HepG2 (cell line): Measurements from ENCODE around the gene COL9A3. TPM values are rescaled to one million over a fixed set of nuclear protein-coding genes. Genes with fewer than 3 reads are reported as not detected.

ENCODE experiments used
- ELF4 ChIP-seq: sonication (generic); formaldehyde crosslinking; IDR thresholded peaks from 2 replicates; pipeline ENCODE4 v1.5.0; 2020; ENCODE audit warnings: missing genetic modification reagents, mild to moderate bottlenecking, moderate library complexity, borderline replicate concordance
- FOSL1 ChIP-seq: sonication (generic); formaldehyde crosslinking; IDR thresholded peaks from 2 replicates; pipeline ENCODE4 v1.9.0; 2021; ENCODE audit warnings: missing genetic modification reagents, borderline replicate concordance
- IKZF4 ChIP-seq: sonication (generic); formaldehyde crosslinking; IDR thresholded peaks from 2 replicates; pipeline ENCODE4 v1.5.1; 2020; ENCODE audit warnings: borderline replicate concordance, mild to moderate bottlenecking, low read depth, missing genetic modification reagents; ENCODE audit errors: not compliant biosample characterization
- KDM4B ChIP-seq: sonication (generic); formaldehyde crosslinking; IDR thresholded peaks from 2 replicates; pipeline ENCODE4 v1.4.0; 2020; ENCODE audit warnings: missing genetic modification reagents
- RFXANK ChIP-seq: IDR thresholded peaks from 2 replicates; pipeline ENCODE4 v1.6.1; 2016
- SP2 ChIP-seq: sonication (generic); formaldehyde crosslinking; IDR thresholded peaks from 2 replicates; pipeline ENCODE4 v1.5.1; 2020; ENCODE audit warnings: mild to moderate bottlenecking, missing genetic modification reagents
- SRSF1 ChIP-seq: fragments of 200-400 bp; formaldehyde crosslinking; optimal IDR thresholded peaks from 2 replicates; pipeline ENCODE3; 2017; ENCODE audit warnings: mild to moderate bottlenecking, low read depth, low read length, moderate library complexity
- ZBTB7A ChIP-seq: sonication (generic); formaldehyde crosslinking; IDR thresholded peaks from 2 replicates; pipeline ENCODE4 v1.8.0; 2022; ENCODE audit warnings: mild to moderate bottlenecking, missing genetic modification reagents
- ZNF205 ChIP-seq: IDR thresholded peaks from 2 replicates; pipeline ENCODE4 v1.6.1; 2018; ENCODE audit warnings: missing biosample characterization, missing genetic modification reagents
- ZNF382 ChIP-seq: sonication (generic); formaldehyde crosslinking; IDR thresholded peaks from 2 replicates; pipeline ENCODE4 v1.5.0; 2020; ENCODE audit warnings: missing genetic modification reagents, mild to moderate bottlenecking, borderline replicate concordance
- ZNF530 ChIP-seq: sonication (generic); formaldehyde crosslinking; IDR thresholded peaks from 2 replicates; pipeline ENCODE4 v1.5.0; 2020; ENCODE audit warnings: low read depth, mild to moderate bottlenecking, missing genetic modification reagents
- ZNF552 ChIP-seq: sonication (generic); formaldehyde crosslinking; IDR thresholded peaks from 2 replicates; pipeline ENCODE4 v1.9.0; 2022; ENCODE audit warnings: missing genetic modification reagents, mild to moderate bottlenecking, borderline replicate concordance
- ZNF598 ChIP-seq: sonication (generic); formaldehyde crosslinking; IDR thresholded peaks from 2 replicates; pipeline ENCODE4 v1.5.1; 2020; ENCODE audit warnings: mild to moderate bottlenecking, missing genetic modification reagents, borderline replicate concordance
- polyA plus RNA-seq, 8 experiments: library from polyadenylated mRNA; depleted of rRNA in 3 of 8; stranded (reverse) in 7 of 8; unstranded in 1 of 8; fragments of >200 nt; fragmentation: Illumina TruSeq in 4 of 8; extraction: Trizol in 4 of 8; gene quantifications; 2 replicates each; pipeline versions ENCODE4 v1.2.1 to v1.2.3, GENCODE V29; 2011 to 2016; ENCODE audit warnings: low read depth in 4 of 8, missing spikeins in 1 of 8, mixed read lengths in 1 of 8; ENCODE audit not compliant: insufficient read depth in 1 of 8
- total RNA-seq, 5 experiments: library from RNA; depleted of rRNA; stranded (reverse); fragments of >200 nt; fragmentation: Illumina TruSeq; extraction: Trizol; gene quantifications; 2 replicates each; pipeline ENCODE4 v1.2.3, GENCODE V29; 2016; ENCODE audit warnings: low read depth in 1 of 5
- TF ChIP-seq, protein P1 (sequence below): sonication (generic); formaldehyde crosslinking; IDR thresholded peaks from 2 replicates; pipeline ENCODE4; 2020; ENCODE audit warnings: missing genetic modification reagents, mild to moderate bottlenecking, borderline replicate concordance
- TF ChIP-seq, protein P2 (sequence below): sonication (generic); formaldehyde crosslinking; IDR thresholded peaks from 2 replicates; pipeline ENCODE4 v1.4.0; 2020; ENCODE audit warnings: missing genetic modification reagents; ENCODE audit errors: not compliant biosample characterization
- TF ChIP-seq, protein P3 (sequence below): sonication (generic); formaldehyde crosslinking; conservative IDR thresholded peaks from 2 replicates; pipeline ENCODE4 v1.8.0; 2022; ENCODE audit warnings: missing genetic modification reagents
- TF ChIP-seq, protein P4 (sequence below), 2 experiments: sonication (generic) in 1 of 2; formaldehyde crosslinking in 1 of 2; IDR thresholded peaks; 2 replicates each; pipeline versions ENCODE4 v1.4.0 to v1.6.1; 2016 to 2020; ENCODE audit warnings: borderline replicate concordance in 1 of 2, low read depth in 1 of 2, mild to moderate bottlenecking in 1 of 2, missing genetic modification reagents in 1 of 2

The COL9A3 gene
- total and polyA plus RNA-seq, 2 of the 13 experiments (the other 11 are each of a cell fraction or from before 2014, with no cell fraction given): 155 to 204 TPM

DNA sequence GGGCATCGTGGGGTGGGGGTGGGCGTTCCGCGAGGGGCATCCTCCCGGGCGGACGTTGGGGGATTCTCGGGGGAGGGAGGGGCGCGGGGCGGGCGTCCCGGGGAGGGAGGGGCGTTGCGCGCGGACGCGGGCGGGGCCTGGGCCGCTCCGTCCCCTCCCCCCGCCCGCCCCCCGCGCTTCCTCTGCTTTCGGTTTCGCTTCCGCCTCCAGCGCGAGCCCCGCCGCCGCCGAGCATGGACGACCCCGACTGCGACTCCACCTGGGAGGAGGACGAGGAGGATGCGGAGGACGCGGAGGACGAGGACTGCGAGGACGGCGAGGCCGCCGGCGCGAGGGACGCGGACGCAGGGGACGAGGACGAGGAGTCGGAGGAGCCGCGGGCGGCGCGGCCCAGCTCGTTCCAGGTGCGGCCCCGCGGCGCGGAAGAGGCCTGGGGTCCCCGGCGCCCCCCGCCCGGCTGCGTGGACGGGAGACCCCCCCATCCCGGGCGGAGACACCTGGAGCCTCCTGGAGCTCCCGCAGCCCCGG, 12.2 kb upstream of the COL9A3 start, which contains the start of gene OGFR (continued):
- TF ChIP-seq ZNF552 (CRISPR knock-in tag) (no peak), ZNF598 (CRISPR knock-in tag) (no peak), ZNF205 (CRISPR knock-in tag) (no peak; the same call in 1 of the 2 replicates), ZBTB7A (CRISPR knock-in tag) (0 out of 2 replicates have a peak, but pooled peaks have one; percentile 38), SP2 (CRISPR knock-in tag) (no peak; the same call in 1 of the 2 replicates), KDM4B (peak; percentile 82; the same call in 1 of the 2 replicates), ZNF530 (no peak), RFXANK (no peak), FOSL1 (CRISPR knock-in tag) (no peak), IKZF4 (peak; percentile 85), SRSF1 (no peak), ELF4 (CRISPR knock-in tag) (no peak), ZNF382 (no peak)
- TF ChIP-seq, protein P1, sequence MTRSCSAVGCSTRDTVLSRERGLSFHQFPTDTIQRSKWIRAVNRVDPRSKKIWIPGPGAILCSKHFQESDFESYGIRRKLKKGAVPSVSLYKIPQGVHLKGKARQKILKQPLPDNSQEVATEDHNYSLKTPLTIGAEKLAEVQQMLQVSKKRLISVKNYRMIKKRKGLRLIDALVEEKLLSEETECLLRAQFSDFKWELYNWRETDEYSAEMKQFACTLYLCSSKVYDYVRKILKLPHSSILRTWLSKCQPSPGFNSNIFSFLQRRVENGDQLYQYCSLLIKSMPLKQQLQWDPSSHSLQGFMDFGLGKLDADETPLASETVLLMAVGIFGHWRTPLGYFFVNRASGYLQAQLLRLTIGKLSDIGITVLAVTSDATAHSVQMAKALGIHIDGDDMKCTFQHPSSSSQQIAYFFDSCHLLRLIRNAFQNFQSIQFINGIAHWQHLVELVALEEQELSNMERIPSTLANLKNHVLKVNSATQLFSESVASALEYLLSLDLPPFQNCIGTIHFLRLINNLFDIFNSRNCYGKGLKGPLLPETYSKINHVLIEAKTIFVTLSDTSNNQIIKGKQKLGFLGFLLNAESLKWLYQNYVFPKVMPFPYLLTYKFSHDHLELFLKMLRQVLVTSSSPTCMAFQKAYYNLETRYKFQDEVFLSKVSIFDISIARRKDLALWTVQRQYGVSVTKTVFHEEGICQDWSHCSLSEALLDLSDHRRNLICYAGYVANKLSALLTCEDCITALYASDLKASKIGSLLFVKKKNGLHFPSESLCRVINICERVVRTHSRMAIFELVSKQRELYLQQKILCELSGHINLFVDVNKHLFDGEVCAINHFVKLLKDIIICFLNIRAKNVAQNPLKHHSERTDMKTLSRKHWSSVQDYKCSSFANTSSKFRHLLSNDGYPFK: no peak
- TF ChIP-seq, protein P2, sequence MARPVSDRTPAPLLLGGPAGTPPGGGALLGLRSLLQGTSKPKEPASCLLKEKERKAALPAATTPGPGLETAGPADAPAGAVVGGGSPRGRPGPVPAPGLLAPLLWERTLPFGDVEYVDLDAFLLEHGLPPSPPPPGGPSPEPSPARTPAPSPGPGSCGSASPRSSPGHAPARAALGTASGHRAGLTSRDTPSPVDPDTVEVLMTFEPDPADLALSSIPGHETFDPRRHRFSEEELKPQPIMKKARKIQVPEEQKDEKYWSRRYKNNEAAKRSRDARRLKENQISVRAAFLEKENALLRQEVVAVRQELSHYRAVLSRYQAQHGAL (CRISPR knock-in tag): no peak
- TF ChIP-seq, protein P3, sequence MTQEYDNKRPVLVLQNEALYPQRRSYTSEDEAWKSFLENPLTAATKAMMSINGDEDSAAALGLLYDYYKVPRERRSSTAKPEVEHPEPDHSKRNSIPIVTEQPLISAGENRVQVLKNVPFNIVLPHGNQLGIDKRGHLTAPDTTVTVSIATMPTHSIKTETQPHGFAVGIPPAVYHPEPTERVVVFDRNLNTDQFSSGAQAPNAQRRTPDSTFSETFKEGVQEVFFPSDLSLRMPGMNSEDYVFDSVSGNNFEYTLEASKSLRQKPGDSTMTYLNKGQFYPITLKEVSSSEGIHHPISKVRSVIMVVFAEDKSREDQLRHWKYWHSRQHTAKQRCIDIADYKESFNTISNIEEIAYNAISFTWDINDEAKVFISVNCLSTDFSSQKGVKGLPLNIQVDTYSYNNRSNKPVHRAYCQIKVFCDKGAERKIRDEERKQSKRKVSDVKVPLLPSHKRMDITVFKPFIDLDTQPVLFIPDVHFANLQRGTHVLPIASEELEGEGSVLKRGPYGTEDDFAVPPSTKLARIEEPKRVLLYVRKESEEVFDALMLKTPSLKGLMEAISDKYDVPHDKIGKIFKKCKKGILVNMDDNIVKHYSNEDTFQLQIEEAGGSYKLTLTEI (CRISPR knock-in tag): no peak
- TF ChIP-seq, protein P4, sequence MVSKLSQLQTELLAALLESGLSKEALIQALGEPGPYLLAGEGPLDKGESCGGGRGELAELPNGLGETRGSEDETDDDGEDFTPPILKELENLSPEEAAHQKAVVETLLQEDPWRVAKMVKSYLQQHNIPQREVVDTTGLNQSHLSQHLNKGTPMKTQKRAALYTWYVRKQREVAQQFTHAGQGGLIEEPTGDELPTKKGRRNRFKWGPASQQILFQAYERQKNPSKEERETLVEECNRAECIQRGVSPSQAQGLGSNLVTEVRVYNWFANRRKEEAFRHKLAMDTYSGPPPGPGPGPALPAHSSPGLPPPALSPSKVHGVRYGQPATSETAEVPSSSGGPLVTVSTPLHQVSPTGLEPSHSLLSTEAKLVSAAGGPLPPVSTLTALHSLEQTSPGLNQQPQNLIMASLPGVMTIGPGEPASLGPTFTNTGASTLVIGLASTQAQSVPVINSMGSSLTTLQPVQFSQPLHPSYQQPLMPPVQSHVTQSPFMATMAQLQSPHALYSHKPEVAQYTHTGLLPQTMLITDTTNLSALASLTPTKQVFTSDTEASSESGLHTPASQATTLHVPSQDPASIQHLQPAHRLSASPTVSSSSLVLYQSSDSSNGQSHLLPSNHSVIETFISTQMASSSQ (IDR thresholded peaks at IDR 0.05; ENCODE audit: low read depth): no peak
- TF ChIP-seq, protein P4 (CRISPR knock-in tag; IDR thresholded peaks at IDR 0.05; ENCODE audit: borderline replicate concordance): peak; percentile 41; the same call in 1 of the 2 replicates
